ENCODE data around the gene DCP1B.

Gene DCP1B

DNA sequence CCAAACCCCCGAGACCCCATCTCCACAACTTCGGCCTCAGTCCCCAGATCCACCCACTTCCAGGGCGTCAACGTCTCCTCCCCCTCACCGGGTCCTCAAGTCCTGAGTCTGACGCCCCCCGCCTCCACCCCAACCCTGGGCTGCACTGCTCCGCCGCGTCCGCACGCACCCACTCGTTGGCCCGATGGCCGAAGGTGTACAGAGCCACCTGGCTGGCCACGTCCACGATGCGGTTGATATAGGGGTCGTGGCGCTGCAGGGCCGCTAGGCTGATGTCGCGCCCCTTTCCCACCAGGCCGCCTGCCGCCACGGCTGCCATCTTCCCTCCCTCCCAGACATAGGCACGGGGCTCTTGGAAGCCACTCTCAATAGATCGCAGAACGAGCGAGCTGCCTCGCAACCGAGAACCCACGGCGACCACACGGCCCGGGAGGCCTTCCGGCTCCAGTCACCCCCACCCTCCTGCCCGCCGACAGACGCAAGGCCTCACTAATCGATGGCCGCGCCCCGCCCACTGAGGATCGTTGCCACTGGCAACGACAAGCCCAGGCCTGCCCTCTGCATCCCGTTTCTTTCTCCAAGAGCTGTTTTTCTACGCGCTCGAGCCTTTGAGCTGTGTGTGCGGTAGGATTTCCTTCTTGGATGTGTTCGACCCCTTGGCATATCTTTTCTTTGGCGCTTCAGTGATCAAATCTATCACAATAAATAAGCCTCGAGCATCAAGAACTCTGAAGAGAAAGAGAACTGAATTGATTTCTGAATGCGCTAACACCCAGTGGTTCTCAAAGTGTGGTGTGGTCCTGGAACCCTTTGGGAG lies at the start of gene DCP1B:
DCP1B (minus strand) TSS at position 345 of the 817 bp plus-strand sequence; CDS start at position 319, 26 bp downstream.
- peak; percentile 93 for DNase-seq

DNA sequence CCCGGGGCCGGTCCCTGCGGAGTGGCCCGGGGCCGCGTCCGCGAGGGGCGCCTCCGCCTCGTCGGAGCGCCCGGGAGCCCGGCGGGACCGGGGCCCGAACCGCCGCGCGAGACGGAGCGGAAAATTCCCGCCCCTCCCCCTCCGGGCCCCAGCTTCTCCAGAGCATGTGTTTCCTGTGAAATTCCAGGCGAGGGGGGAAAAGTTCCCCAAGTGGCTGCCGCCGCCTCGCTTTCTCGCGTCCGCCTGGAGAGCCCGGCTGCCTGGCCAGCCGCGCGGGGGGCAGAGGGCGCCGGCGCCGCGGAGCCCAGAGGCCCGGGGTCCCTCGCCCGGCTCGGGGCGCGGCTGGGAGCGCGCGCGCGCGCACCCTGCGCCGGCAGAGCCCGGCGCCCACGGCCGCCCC lies 49.4 kb upstream of the DCP1B start:
- DNase-seq: no peak

DNA sequence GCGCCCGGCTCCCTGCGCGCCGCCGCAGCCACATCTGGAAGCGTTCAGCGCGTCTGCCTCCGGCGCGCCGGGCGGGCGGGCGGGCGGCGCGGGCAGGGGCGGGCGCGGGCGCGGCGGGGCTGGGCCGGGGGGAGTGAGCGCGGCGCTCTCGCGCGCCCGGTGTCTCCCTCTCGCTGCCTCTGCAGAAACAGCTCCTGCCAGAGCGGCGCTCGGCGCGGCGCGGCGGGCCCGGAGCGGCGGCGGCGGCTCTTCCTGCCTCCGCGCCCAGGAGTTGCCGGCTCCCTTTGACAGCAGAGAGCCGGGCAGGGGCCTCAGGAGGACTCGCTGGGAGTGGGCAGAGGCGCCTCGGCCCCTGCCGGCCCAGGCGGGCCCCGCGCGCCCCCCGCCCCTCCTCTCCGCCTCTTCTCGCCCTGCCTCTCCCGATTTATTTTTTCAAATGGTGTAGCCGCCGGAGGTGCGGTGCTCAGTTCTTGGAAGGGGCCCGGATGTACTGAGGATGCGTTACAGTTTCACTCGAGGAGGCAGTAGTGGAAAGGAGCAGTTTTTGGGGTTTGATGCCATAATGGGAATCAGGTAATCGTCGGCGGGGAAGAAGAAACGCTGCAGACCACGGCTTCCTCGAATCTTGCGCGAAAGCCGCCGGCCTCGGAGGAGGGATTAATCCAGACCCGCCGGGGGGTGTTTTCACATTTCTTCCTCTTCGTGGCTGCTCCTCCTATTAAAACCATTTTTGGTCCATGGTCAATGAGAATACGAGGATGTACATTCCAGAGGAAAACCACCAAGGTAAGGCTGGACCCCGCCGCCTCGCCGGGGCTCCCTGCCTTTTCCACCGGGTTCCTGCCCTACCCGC lies 48.8 kb upstream of the DCP1B start, which contains the start of gene CACNA1C:
CACNA1C (plus strand) TSS at position 162 of the 853 bp plus-strand sequence; CDS start at position 738, 576 bp downstream.
- no peak for DNase-seq

DNA sequence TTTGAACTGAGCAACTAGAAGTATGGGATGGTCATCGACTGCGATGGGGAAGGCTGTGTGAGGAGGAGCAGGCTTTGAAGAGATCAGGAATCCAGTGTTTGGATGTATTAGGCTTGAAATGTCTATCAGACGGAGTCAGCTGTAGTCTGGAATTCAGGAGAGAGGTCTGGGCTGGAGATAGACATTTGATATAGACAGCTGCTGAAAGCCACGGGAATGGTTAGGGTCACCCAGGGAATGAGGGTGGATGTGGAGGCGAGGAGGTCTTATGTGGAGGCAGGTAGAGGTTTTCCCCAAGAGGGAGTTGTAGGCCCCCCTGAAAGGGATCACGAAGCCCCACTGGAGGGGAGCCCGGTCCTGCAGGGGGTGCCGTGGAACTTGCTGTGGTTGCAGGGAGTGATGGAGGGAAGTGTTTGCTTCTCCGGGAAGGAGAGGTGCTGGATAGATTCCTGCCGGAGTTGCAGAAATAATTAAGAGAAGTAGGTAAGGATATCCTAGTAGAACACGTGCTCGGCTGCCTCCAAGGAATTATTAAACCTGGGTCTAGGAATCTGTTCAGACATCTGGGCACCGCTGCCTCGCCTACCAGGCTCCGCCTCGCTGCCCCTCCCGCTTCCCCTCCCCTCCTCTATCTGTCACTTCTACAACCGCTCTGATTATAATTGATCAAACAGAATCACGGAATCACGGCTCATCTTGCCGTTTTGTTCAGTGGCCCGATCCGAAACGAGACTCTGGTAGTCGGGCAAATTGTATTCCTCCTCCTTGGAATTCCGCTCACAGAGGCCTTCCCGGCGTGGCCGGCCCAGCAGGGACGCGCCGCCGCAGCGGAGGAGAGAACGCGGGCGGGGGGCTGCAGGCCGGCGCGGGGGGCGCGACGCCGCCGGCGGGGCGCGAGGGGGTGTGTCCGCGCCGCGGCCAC lies 47.7 kb upstream of the DCP1B start:
- no peak for DNase-seq

DNA sequence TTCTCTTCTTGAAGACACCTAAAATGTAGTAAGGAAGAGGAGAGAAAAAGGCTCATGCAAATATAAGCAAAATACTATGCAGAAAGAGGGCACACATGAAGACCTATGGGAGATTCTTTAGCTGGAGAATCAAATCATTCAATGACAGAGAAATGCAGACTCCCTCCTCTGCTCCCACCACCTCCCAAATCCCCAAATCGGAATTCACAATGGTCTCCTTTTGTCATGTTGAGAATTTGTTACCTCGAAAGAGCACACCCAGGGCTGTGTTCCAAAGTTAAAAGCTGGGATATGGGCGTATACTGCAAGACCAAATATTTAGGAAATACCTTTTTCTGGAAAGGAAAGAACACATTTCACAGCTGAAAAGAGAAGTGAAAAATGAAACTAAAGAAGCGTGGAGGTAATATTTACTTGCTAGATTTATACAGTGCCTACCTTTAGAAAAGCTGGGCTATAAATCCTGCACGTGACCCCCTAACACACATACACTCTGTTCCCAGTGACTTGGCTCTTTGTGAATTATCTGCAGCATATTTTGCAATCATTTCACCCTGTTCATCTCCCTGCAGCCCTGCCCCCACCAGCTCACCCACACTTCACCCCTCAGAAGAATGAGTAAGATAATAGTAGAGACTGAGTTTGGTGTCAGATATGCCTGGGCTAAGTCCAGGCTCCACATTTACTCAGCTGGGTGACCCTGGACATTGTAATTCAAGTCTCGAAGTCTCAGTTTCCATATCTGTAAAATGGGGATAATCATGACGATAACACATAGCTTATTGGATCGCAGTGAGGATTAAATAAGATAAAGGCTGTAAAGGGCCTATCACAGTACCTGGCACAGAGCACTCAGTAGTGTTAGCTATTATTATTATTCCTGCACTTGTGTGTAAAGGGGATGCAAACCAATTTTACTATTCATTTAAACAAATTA lies 45.6 kb upstream of the DCP1B start:
- no peak for DNase-seq

DNA sequence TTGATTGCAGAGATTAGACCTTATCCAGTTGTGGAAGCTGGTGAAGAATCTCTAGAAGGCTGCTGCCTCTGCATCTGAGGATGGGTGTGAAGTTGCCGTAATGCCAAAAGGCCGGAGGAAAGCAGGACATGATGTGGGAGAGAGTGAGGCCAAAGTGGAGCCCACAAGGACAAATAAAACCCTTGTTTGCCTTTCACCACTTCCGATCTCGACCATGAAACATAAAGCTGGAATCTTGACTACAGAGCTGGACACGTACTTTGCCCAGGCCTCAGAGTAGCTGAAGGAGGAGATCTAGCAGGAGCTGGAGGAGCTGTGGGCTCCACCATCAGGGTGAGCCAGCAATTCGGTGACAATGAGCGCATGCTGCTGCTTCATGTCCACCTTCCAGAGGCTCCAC lies 43.5 kb upstream of the DCP1B start:
- no peak for DNase-seq

DNA sequence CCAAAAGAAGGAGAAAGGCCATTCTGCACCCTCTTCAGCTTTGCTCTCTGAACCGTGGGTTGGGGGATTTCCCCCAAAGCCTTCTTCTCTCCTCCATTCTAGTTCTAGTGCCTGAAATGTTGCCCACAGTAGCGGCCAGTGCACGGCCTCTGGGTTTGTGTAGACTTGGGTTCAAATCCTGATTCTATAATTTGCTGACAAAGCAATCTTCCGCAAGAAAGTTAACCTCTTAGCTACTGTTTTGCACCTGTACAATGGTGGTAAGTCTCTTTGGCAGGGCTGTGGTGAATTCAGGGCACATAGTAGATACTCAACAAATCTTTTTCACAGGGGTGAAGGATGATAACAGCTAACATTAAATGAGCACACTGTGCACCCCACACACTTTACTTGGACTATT lies 42.7 kb upstream of the DCP1B start:
- DNase-seq: no peak

DNA sequence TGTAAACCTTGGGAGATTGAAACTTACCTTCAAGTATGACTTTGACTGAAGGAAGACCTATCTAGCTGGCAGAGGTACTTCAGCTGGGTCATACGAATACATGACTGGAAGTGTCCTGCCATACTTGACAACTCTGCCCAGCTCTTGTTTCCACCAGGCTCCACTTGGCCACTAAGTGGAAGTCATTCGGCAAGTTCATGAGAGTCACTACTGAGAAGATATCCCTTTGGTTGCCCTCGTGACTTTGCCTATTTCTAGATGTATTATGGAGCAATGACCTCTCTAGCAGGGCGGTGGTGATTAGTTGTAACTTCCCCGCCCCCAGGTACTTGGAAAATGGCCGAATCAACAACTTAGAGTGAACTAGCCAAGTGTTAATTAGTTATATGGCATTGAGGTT lies 39.9 kb upstream of the DCP1B start:
- no peak for DNase-seq

DNA sequence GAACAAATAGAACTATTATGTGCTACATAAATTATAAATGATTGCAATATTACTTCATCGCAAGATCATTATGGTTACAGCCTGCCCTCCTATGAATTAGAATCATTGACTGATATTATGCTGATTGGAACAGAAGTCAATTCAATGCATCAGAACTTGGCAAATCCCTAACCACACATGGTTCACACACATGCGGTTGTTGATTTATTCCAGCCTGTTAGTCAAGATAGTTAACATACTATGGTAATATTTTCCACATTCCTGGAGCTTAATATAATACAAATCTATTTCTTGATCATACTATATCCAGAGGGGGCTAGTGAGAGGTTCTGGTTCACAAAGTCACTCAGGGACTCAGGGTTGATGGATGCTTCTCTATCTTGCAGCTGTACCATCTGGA lies 38.8 kb upstream of the DCP1B start:
- DNase-seq: no peak

DNA sequence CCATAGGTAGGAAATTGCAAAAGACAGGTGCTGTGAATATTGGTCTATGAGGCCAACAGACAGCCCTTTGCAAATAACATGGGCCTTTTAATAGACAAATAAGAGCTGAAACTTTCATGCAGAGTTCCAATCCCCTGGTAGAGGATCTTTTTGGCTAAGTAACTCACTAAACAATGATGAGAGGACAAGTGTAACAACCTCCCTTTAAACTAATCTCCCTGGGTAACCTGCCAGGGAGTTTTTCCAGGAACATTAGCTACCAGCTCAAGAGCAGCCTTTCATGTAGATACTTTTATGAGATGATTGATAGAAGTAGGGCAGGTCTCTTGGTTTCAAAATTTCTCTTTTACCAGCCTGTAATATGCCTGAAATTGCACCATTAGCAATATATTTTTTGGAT lies 34.8 kb upstream of the DCP1B start:
- DNase-seq: no peak

DNA sequence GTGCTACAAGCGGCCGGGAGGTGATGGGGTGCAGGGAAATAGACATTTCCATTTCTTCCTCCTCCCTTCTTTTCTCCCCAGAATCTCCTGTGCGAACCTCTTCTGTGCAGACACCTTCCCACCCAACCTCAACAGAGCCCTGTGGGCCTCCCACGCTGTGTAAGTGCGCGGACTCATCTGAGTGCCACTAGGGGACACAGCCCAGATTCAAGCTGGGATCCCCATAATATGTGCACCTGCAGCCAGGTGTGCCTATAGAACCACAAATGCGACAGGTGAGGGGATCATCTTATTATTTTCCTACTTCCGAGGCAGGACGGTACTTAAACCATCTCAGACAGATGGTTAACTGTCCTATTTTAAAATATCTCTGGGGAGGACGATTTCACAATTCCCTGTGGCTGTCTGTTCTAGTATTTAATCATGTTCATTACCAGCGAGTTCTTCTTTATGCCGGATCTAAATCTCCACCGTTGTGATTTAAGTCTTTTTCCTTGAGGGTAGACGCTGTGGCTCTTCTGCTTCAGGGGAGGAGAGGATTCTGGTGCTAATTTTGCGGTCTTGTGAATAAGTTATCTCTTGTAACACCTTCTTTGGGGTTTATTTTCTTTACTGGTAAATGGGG lies 31.3 kb upstream of the DCP1B start:
- no peak for DNase-seq

DNA sequence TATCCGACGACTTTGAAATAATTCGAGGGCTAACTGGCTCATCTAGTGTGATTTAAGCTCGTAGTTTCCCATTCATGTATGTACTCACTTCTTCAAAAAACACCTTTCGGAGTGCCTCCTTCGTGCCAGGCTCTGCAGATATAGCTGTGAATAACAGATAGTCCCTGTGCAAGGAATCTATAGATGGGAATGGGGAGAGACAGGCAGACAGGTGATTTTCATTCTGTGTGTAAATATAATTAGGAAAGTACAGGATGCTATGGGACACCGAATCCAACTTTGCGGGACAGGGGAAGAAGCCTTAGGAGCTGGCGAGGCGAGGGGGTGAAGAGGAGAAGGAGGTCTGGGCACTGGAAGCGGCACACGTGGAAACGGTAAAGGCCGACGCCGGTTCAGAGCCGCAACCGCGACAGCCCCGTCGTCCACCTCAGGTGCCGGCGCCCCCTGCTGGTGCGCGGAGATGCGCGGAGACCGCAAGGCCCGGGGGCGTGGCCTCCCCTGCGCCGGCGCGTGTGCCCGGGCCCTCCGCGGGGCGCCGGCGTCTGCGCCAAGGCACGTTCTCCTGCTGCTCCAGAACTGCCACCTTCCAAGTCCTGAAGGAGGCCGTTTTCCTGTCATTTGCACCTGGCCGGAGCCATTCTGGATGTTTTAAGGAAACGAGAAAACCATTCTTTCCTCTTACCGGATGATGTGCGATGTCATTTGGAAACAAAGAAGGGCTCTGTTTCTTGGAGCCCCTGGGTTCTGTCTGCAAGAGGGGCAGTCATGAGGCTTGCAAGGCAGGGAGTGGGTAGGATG lies 30.6 kb upstream of the DCP1B start:
- peak; percentile 79 for DNase-seq

DNA sequence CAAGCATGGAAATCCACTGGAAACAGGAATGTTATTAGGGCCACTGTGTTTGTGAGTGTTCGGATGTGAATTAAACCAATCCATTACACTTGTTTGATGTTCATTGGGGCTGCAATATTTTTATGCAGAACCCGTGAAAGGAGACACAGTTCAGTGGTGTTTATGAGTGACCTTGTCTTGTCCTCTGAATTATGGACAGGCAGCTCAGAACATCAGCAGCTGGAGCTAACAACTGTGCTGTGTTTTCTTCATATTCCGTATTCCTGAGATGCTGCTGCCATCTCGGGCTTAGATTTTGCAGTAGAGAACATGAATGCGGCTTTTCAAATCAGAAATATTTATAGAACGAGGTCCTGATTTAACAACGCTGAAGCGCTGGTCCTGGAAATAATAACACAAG lies 28.2 kb upstream of the DCP1B start:
- DNase-seq: no peak

DNA sequence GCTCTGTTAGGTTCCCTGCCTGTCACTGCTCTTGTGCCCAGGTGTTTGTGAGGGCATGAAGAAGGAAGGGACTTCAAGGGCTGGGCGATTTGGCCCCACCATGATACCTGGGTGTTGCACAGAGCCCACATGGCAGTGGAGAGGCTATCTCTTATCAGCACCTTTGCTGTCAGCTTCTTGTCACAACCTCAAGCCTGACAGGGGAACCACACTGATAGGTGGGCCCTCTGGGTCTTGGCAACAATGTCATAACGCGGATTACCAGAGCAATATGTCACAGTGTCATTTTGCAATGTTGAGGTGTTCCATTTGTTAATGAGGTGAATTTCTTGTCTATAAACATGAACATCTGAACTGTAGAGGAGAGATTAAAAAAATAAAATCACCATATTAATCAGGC lies 25.6 kb upstream of the DCP1B start:
- no peak for DNase-seq

DNA sequence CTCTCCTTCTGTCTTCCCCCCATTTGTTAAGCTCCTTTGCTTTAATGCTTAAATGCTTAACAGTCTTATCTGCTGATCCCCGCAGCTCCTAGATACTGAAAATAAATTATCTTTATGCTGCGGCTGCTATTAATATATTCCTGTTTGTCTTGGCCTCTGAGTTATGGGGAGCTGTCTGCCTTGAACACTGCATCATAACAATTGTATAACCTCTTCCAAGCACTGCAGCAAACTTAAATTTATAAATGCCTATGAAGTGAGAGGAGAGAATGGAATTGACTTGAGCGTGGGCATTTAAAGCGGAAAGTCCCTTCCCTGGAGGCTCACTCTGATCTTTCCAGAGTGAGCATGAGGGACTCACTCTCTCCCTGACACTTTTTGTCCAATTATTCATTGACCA lies 23.1 kb upstream of the DCP1B start:
- no peak for DNase-seq

DNA sequence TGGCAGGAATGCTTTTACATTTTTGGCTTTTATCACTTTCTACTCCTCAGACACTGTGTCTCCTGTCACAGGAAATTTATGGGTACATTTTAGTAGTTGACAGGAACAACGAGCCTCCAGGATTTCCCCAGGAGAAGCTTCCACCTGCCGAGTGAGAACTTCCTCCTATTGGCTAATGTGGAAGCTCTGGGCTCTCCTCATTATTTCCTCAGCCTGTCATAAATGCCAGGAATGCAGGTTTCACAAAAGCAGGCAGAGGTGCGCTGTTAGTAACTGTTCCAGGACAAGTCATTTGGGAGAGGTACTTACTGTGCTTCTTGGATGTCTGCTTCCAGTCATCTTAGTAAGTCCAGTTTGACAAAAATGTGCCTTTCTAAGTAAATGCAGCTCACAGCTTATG lies 19.1 kb upstream of the DCP1B start:
- DNase-seq: no peak

DNA sequence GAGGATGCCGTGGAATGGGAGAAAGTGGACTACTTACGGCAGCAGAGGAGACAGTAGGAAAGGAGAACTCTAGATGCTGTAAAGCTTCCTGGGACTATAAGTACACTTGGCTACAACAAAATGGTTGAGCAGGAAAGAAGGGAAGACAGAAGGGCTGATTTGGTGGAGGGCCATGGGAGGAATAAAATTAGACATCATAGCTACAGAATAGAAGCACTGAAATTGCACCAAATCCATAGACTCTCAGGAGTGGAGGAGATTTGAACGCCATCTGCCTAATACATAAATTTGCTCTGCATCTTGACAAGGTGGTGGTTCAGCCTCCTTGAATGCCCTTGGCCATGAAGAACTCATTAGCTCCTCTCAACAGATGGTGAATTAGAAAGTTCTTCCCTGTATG lies 16.3 kb upstream of the DCP1B start:
- DNase-seq: no peak

DNA sequence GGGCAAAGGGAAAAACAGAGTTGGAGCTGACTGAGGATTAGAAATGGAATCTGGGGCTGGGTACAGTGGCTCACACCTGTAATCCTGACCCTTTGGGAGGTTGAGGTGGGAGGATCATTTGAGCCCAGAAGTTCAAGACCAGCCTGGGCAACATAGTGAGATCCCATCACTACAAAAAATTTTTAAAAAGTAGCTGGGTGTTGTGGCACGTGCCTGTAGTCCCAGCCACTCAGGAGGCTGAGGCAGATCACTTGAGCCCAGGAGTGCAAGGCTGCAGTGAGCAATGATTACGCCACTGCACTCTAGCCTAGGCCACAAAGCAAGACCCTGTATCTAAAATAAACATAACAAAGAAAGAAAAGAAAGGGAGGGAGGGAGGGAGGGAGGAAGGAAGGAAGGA lies 14.9 kb upstream of the DCP1B start:
- no peak for DNase-seq

DNA sequence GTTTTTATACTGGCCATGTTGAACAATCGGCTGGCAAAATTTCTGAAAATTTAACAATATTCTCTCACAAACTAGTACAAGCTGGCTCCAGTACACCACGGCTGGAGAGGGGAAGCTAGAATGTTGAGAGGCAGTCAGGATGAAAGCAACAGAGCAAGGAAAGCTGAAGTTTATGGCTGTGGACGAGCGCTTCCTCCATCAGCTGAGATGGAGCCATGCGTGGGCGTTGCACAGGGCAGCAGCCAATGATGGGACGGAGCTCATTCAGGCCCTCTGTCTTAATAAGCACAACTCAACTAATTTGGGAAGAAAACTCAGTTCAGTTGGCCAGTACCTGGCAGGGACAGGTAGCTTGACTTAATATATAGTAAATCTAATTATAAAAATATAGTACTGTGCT lies 14.1 kb upstream of the DCP1B start:
- DNase-seq: no peak

DNA sequence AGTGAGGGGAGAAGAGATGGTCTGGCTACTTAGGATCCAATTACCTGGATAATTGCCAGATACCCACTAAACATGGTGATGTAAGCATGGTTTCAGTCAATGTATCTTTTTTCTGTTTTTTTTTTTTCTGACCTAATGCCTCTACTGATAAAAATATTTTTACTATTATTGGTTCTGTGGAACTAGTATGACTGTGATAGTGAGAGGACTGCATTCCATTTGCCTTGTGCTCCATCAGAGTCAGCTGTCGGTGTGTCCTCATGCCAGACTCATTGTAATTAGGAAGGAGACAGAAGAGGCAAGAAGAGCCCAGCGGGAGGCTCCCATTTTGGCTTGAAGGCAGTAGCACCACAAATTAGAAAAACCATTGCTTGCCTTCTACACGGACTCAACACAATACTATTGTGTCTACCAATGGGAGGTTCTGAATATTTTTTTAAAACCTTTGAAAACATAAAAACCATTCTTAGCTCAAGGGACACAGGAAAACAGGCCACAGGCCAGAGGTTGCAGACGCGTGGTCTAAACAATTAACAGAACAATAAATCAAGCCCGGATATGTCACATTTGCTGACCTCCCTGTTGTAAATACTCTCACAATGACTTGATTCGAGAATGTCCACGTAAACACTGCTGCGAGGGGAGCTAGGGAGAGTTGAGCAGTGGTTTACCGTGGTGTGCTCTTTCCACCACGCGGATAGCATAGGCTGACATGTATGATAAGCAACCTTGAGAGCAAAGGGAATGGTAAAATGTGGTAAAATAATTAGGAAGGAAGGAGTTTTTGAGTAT lies 13.5 kb upstream of the DCP1B start:
- no peak for DNase-seq
